Ishikawa (cell line): Measurements from ENCODE around the gene ZNF428.

Experiments used
- CEBPB ChIP-seq: IDR thresholded peaks from 2 replicates; pipeline ENCODE4 v1.6.1; 2012
- EGR1 ChIP-seq: IDR thresholded peaks from 2 replicates; pipeline ENCODE4 v1.6.1; 2012
- EP300 ChIP-seq: IDR thresholded peaks from 2 replicates; pipeline ENCODE4 v1.6.1; 2012; ENCODE audit warnings: borderline replicate concordance
- FOXM1 ChIP-seq: IDR thresholded peaks from 2 replicates; pipeline ENCODE4 v1.6.1; 2012; ENCODE audit warnings: low read depth, borderline replicate concordance
- MAX ChIP-seq: IDR thresholded peaks from 2 replicates; pipeline ENCODE4 v1.6.1; 2012
- NFIC ChIP-seq: IDR thresholded peaks from 2 replicates; pipeline ENCODE4 v1.6.1; 2012
- RAD21 ChIP-seq: IDR thresholded peaks from 2 replicates; pipeline ENCODE4 v1.6.1; 2012; ENCODE audit warnings: low read depth
- REST ChIP-seq: IDR thresholded peaks from 2 replicates; pipeline ENCODE4 v1.6.1; 2012; ENCODE audit warnings: low read depth, mild to moderate bottlenecking
- TAF1 ChIP-seq: IDR thresholded peaks from 2 replicates; pipeline ENCODE4 v1.6.1; 2012; ENCODE audit warnings: low read depth, mild to moderate bottlenecking
- TCF12 ChIP-seq: IDR thresholded peaks from 2 replicates; pipeline ENCODE4 v1.6.1; 2012; ENCODE audit warnings: low read depth
- TEAD4 ChIP-seq: IDR thresholded peaks from 2 replicates; pipeline ENCODE4 v1.6.1; 2012
- USF1 ChIP-seq: IDR thresholded peaks from 2 replicates; pipeline ENCODE4 v1.6.1; 2012
- YY1 ChIP-seq: IDR thresholded peaks from 2 replicates; pipeline ENCODE4 v1.6.1; 2012; ENCODE audit warnings: low read depth
- ZBTB7A ChIP-seq: IDR thresholded peaks from 2 replicates; pipeline ENCODE4 v1.6.1; 2012; ENCODE audit warnings: low read depth

Gene ZNF428

GRCh38 chr19:43642531-43642930, 23.1 kb upstream of the ZNF428 start:
- no peak for TF ChIP-seq REST
- no peak for TF ChIP-seq CEBPB
- TF ChIP-seq RAD21 = no peak
- TF ChIP-seq FOXM1 = no peak
- TF ChIP-seq TCF12 = no peak
- no peak for TF ChIP-seq YY1
- TF ChIP-seq USF1 = no peak
- no peak for TF ChIP-seq NFIC
- TF ChIP-seq MAX = no peak

GRCh38 chr19:43641333-43641732, 21.9 kb upstream of the ZNF428 start:
- TF ChIP-seq REST (no peak), RAD21 (no peak), TEAD4 (no peak), TCF12 (no peak), EP300 (no peak), USF1 (no peak), EGR1 (no peak), NFIC (no peak), TAF1 (no peak), MAX (no peak)

- TF ChIP-seq USF1 (no peak), ZBTB7A (peak; percentile 76; the same call in 1 of the 2 replicates)
These were observed 21.0 kb upstream of the ZNF428 start for GRCh38 chr19:43640424-43640757.

GRCh38 chr19:43639519-43640423, 20.3 kb upstream of the ZNF428 start, which contains the start of gene CADM4:
TSS of gene CADM4 (minus strand) at chr19:43639850. CDS start at chr19:43639790, 60 bp downstream.
- TF ChIP-seq MAX (peak; percentile 93; the same call in 1 of the 2 replicates), REST (no peak)
